Activated naive CD8-positive, alpha-beta T cell treated with anti-CD3 and anti-CD28 coated beads, Interleukin-2, amount 50 U/mL, for 24 hours (primary cell): Measurements from ENCODE around the gene ATG2A.

ENCODE experiments used
- ATAC-seq: fragments of 150-1000 bp; cut with Tn5 transposase; one replicate; pipeline ENCODE4 v1.10.0; 2021
- DNase-seq: peaks from one replicate; pipeline ENCODE4 v3.0.0; 2021
- H3K27ac Mint-ChIP-seq: one replicate; pipeline ENCODE4 v1.8.0; 2021; ENCODE audit warnings: mild to moderate bottlenecking, mixed read lengths
- H3K27me3 Mint-ChIP-seq: one replicate; pipeline ENCODE4 v1.8.0; 2021; ENCODE audit warnings: mixed read lengths
- H3K36me3 Mint-ChIP-seq: one replicate; pipeline ENCODE4 v1.8.0; 2021; ENCODE audit warnings: low read depth, mixed read lengths
- H3K4me1 Mint-ChIP-seq: one replicate; pipeline ENCODE4 v1.8.0; 2021; ENCODE audit warnings: mixed read lengths
- H3K4me3 Mint-ChIP-seq: one replicate; pipeline ENCODE4 v1.8.0; 2021; ENCODE audit warnings: mild to moderate bottlenecking, moderate library complexity, mixed read lengths
- H3K9me3 Mint-ChIP-seq: one replicate; pipeline ENCODE4 v1.8.0; 2021; ENCODE audit warnings: mixed read lengths

Gene ATG2A

GRCh38 chr11:64877390-64878222 is 39.4 kb downstream of the ATG2A start:
- DNase-seq (peak; percentile 62), ATAC-seq (peak; percentile 6)
- peaks cover 38% of the 10 kb centered on the region for H3K36me3 Mint-ChIP-seq
- H3K9me3 Mint-ChIP-seq = no peaks in the 10 kb centered on the region
- peak overlapping the region; percentile 98 for H3K4me3 Mint-ChIP-seq
- H3K27ac Mint-ChIP-seq = peak overlapping the region; percentile 94
- no peaks in the 10 kb centered on the region for H3K27me3 Mint-ChIP-seq
- peaks cover 78% of the 10 kb centered on the region for H3K4me1 Mint-ChIP-seq

- ATAC-seq = no peak
- H3K27me3 Mint-ChIP-seq = no peaks in the 10 kb centered on the region
- no peaks in the 10 kb centered on the region for H3K9me3 Mint-ChIP-seq
- H3K4me1 Mint-ChIP-seq = peaks cover 79% of the 10 kb centered on the region
- H3K27ac Mint-ChIP-seq = peak overlapping the region; percentile 94
- H3K36me3 Mint-ChIP-seq = peaks cover 40% of the 10 kb centered on the region
- H3K4me3 Mint-ChIP-seq = peak overlapping the region; percentile 98
- peak; percentile 22 for DNase-seq
These were observed 40.1 kb downstream of the ATG2A start for GRCh38 chr11:64876835-64877341.

- H3K27ac Mint-ChIP-seq = peak overlapping the region; percentile 94
- H3K36me3 Mint-ChIP-seq = peaks cover 43% of the 10 kb centered on the region
- peak overlapping the region; percentile 98 for H3K4me3 Mint-ChIP-seq
- DNase-seq (peak; percentile 57), ATAC-seq (peak; percentile 33)
- peaks cover 80% of the 10 kb centered on the region for H3K4me1 Mint-ChIP-seq
- no peaks in the 10 kb centered on the region for H3K9me3 Mint-ChIP-seq
- no peaks in the 10 kb centered on the region for H3K27me3 Mint-ChIP-seq
These were observed 40.7 kb downstream of the ATG2A start for GRCh38 chr11:64876229-64876750.

- peak overlapping the region; percentile 35 for H3K27ac Mint-ChIP-seq
- peaks cover 44% of the 10 kb centered on the region for H3K36me3 Mint-ChIP-seq
These were observed 41.4 kb downstream of the ATG2A start for GRCh38 chr11:64875369-64876228.

GRCh38 chr11:64874308-64875240 is 42.4 kb downstream of the ATG2A start:
- ATAC-seq (no peak), DNase-seq (peak; percentile 30)

More at GRCh38 chr11:64875369-64876228, 41.4 kb downstream of the ATG2A start:
- ATAC-seq (no peak), DNase-seq (no peak)
- Mint-ChIP-seq H3K27me3 (no peaks in the 10 kb centered on the region), H3K9me3 (no peaks in the 10 kb centered on the region), H3K4me3 (peak overlapping the region; percentile 98), H3K4me1 (peaks cover 80% of the 10 kb centered on the region)

GRCh38 chr11:64872790-64873488 is 44.1 kb downstream of the ATG2A start:
- H3K27me3 Mint-ChIP-seq = no peaks in the 10 kb centered on the region
- H3K27ac Mint-ChIP-seq = peak overlapping the region; percentile 61
- peaks cover 55% of the 10 kb centered on the region for H3K36me3 Mint-ChIP-seq
- no peak for ATAC-seq
- no peak overlapping the region for H3K4me3 Mint-ChIP-seq
- H3K4me1 Mint-ChIP-seq = peaks cover 89% of the 10 kb centered on the region
- no peaks in the 10 kb centered on the region for H3K9me3 Mint-ChIP-seq
- DNase-seq = no peak

More at GRCh38 chr11:64874308-64875240, 42.4 kb downstream of the ATG2A start:
- no peaks in the 10 kb centered on the region for H3K27me3 Mint-ChIP-seq
- peak overlapping the region; percentile 98 for H3K4me3 Mint-ChIP-seq
- H3K27ac Mint-ChIP-seq = peak overlapping the region; percentile 64
- H3K4me1 Mint-ChIP-seq = peaks cover 80% of the 10 kb centered on the region
- no peaks in the 10 kb centered on the region for H3K9me3 Mint-ChIP-seq
- peaks cover 48% of the 10 kb centered on the region for H3K36me3 Mint-ChIP-seq

- peaks cover 53% of the 10 kb centered on the region for H3K36me3 Mint-ChIP-seq
- H3K9me3 Mint-ChIP-seq = no peaks in the 10 kb centered on the region
- no peak for ATAC-seq
- DNase-seq = no peak
- H3K27me3 Mint-ChIP-seq = no peaks in the 10 kb centered on the region
- H3K27ac Mint-ChIP-seq = peak overlapping the region; percentile 79
- peaks cover 90% of the 10 kb centered on the region for H3K4me1 Mint-ChIP-seq
- H3K4me3 Mint-ChIP-seq = peak overlapping the region; percentile 59
These were observed 45.5 kb downstream of the ATG2A start for GRCh38 chr11:64871492-64871891.

- Mint-ChIP-seq H3K36me3 (peaks cover 54% of the 10 kb centered on the region), H3K27ac (peak overlapping the region; percentile 79), H3K27me3 (no peaks in the 10 kb centered on the region), H3K4me1 (peaks cover 90% of the 10 kb centered on the region), H3K4me3 (peak overlapping the region; percentile 59), H3K9me3 (peaks cover 3% of the 10 kb centered on the region)
- ATAC-seq (no peak), DNase-seq (no peak)
These were observed 46.0 kb downstream of the ATG2A start for GRCh38 chr11:64870893-64871466.

- peaks cover 90% of the 10 kb centered on the region for H3K4me1 Mint-ChIP-seq
- H3K4me3 Mint-ChIP-seq = peak overlapping the region; percentile 59
- ATAC-seq = peak; percentile 13
- H3K9me3 Mint-ChIP-seq = peaks cover 8% of the 10 kb centered on the region
- peak; percentile 42 for DNase-seq
- H3K36me3 Mint-ChIP-seq = peaks cover 55% of the 10 kb centered on the region
- no peaks in the 10 kb centered on the region for H3K27me3 Mint-ChIP-seq
- peak overlapping the region; percentile 86 for H3K27ac Mint-ChIP-seq
These were observed 46.7 kb downstream of the ATG2A start for GRCh38 chr11:64870176-64870892.

GRCh38 chr11:64869571-64870175 is 47.3 kb downstream of the ATG2A start:
- ATAC-seq = no peak
- Mint-ChIP-seq H3K36me3 (peaks cover 51% of the 10 kb centered on the region), H3K27me3 (no peaks in the 10 kb centered on the region), H3K4me3 (peak overlapping the region; percentile 54), H3K9me3 (peaks cover 8% of the 10 kb centered on the region), H3K27ac (peak overlapping the region; percentile 86), H3K4me1 (peaks cover 90% of the 10 kb centered on the region)
- peak; percentile 34 for DNase-seq

GRCh38 chr11:64868904-64869570 is 48.0 kb downstream of the ATG2A start:
- Mint-ChIP-seq H3K27ac (peak overlapping the region; percentile 86), H3K9me3 (peaks cover 8% of the 10 kb centered on the region), H3K4me3 (peak overlapping the region; percentile 54), H3K36me3 (peaks cover 45% of the 10 kb centered on the region), H3K4me1 (peaks cover 90% of the 10 kb centered on the region), H3K27me3 (no peaks in the 10 kb centered on the region)
- DNase-seq (peak; percentile 55), ATAC-seq (peak; percentile 10)
